Hepatic stellate cell (primary cell): ENCODE results near the gene SPEM1.

Experiments
- DNase-seq: peaks from one replicate; pipeline ENCODE4 v3.0.0; 2011; ENCODE audit warnings: low spot score

SPEM1 gene

DNA sequence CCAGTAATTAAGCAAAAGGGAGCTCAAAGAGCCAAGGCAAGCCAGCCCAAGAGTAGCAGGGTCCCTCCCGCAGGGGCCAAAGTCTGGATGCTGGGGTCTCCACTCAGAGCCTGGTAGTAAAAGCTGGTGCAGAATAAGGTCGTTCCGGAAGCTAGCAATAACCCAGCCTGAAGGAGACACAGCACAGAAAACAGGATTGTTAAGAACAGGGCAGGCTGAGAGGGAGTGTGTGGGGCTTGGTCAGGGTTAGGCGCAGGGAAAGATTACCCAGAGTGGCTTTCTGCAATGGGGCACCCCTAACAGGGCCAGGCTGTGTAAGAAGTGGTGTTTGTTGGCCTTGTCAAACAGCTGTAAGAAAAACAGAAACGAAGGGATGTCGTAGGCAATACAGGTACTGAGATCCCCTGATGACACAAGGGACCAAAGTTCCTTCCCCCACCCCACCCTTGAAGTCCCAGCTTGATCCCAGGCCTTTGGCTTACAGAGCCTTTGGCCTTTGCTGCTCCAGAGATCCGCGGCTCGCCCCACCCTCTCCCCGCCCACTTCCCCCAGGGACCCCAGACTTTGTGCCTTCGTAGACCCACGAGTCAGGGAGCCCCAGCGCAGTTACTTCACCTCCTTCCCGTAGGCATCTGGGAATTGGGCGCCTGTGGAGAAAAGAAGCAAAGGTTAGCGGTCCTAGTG is 16.9 kb upstream of the SPEM1 start:
- no peak for DNase-seq

DNA sequence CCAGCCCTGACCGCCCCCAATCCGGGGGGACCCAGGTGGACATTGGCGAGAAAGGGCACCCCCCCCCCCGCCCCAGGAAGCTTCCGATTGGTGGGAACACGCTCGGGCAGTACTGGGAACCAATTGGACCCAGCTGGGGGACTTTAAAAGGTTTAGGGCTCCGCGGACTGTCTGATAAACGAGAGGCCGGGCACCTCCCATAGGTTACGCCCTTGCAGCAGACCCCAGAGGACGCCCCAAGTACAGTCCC is 16.5 kb upstream of the SPEM1 start:
- peak; percentile 90 for DNase-seq

GRCh38 chr17:7403977-7404736 is 16.0 kb upstream of the SPEM1 start, which contains the start of gene TMEM256:
Gene TMEM256, minus strand, starts transcription at chr17:7404097. Its CDS starts 13 bp downstream, at chr17:7404084.
- peak; percentile 99 for DNase-seq

- peak; percentile 64 for DNase-seq
Observed at GRCh38 chr17:7404737-7405349, 15.3 kb upstream of the SPEM1 start.

DNA sequence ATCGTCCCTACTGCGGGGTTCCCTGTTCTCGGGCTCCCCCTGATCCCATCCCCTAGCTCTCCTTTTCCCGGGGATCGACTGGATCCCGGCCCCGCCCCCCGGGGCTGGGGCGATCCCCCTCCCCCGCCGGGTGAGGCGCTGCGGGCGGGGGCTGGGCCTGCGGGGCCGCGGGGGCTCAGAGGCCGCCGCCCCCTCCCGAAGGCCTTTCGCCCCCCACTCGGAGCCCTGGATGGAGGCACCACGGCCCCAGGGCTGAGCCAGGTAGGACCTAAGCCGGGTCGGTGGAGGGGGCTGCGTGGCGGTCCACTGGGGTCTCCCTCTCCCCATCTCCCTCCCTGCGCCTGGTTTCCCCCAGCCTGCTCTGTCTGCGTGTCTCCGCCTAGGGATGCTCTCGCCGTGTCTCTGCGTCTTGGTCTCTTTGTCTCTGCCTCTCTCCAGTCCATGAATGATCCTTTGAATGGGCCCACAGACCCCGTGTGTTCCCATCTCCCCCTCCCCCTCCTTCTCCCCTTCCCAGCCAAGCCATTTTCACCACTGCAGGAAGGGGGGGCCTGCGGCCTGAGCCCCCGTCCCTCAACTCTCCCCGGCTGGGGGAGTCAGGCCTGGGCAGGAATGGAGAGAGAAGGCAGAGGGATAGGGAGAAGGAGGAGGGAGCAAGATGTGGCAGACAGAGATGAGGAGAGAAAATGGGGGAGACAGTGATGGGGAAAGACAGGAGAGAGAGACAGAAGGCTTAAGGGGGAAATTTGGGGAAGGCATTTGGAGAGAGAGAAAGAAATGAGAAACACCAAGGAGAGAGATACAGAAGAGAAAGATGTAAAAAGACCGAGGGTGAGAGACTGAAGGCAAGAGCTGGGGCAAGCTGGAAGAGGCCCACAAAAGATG is 14.5 kb upstream of the SPEM1 start:
- DNase-seq, result peak; percentile 44

- no peak for DNase-seq
Observed at GRCh38 chr17:7406235-7406825, 13.8 kb upstream of the SPEM1 start.

- DNase-seq, result no peak
Observed at GRCh38 chr17:7407082-7407481, 13.0 kb upstream of the SPEM1 start.

- DNase-seq, result no peak
Observed at GRCh38 chr17:7407485-7408251, 12.5 kb upstream of the SPEM1 start, which contains the start of gene NLGN2. Gene NLGN2, plus strand, starts transcription at chr17:7407845. Its CDS starts 411 bp downstream, at chr17:7408256.

- DNase-seq, result no peak
Observed at GRCh38 chr17:7408252-7408727, 11.8 kb upstream of the SPEM1 start.

GRCh38 chr17:7408863-7409262 is 11.3 kb upstream of the SPEM1 start:
- no peak for DNase-seq

DNA sequence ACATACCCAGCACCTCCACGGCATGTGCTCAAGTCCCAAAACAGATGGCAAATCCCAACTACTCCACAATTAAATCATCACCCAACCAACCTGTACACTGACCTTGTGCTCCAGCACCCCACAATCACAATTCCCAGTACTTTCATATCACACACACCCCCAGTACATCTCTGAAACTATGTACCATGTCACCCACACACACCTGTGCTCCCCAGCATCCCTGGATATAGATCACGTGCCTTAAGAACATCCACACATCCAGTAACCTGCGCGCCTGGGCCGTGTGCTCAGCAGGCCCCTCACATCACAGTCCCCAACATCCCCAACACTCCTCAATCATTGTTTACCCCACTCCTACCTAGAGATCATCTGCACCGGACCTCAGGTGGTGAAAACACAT is 10.4 kb upstream of the SPEM1 start:
- DNase-seq, result no peak

DNA sequence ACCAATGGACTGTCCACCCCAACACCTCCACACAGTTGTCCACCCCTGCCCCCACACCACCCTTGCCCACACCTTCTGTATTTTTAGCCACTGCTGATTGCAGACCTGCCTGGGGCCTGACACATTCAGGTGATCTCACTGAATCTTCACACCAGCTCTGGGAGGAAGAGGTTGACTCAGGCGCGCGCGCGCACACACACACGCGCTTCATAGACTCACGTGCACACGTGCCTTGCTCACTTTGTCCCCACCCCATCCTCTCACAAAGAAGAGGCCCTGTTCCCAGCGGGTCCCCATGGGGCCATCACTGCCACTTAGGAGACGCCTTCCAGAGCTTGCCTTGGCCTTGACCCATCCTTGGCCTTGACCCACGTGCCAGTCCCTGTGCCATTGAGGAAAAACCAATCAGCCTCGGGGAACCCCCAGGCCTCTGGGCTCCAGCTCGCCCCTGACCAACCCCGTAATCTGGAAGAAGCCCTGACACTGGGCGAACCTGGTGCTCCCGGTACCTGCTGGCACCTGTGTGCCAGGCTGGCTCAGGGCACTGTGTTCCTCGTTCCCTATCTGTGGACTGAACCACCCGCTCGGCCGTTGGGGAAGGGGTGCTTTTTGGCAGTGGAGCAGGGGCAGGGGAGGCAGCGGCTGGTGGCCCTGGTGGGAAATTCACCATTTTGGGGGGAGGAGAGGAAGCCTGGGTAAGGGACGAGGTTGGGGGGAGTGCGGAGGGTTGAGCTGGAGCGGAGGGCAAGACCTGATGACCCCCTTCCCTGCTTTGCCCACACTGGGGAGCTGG is 9.3 kb upstream of the SPEM1 start:
- no peak for DNase-seq

GRCh38 chr17:7411427-7411750 is 8.7 kb upstream of the SPEM1 start:
- no peak for DNase-seq

GRCh38 chr17:7413346-7413985 is 6.7 kb upstream of the SPEM1 start:
- peak; percentile 77 for DNase-seq

DNA sequence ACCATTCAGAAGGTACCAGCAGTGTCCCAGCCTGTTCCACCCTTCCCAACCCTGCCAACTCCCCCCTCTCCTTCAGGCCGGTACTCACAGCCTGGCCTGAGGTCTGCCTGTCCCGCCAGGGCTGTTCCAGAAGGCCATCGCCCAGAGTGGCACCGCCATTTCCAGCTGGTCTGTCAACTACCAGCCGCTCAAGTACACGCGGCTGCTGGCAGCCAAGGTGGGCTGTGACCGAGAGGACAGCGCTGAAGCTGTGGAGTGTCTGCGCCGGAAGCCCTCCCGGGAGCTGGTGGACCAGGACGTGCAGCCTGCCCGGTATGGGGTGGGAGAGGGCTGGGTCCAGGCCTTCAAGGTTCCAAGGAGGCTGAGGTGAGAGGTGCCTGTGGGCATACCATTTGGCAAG is 5.3 kb upstream of the SPEM1 start:
- no peak for DNase-seq

- DNase-seq, result no peak
Observed at GRCh38 chr17:7415784-7416183, 4.3 kb upstream of the SPEM1 start.

DNA sequence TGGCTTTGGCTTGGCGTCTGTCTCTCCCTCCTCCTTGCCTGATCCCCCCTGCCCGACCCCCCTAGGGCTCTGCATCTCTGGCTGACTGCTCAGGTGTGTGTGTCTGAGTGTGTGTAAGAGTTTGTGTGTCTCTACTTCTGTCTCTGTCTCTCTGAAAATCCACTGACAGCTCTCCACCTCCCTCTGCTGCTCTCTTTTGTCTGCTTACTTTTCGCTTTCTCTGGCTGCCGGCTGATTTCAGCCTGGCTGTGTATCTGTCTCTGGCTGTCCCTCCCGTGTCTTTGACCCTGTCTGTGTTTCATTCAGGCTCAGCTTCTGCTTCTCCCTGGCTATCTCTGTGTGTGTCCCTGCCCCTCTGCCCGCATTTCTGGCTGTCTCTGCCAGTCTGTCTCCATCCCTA is 3.8 kb upstream of the SPEM1 start:
- no peak for DNase-seq

DNA sequence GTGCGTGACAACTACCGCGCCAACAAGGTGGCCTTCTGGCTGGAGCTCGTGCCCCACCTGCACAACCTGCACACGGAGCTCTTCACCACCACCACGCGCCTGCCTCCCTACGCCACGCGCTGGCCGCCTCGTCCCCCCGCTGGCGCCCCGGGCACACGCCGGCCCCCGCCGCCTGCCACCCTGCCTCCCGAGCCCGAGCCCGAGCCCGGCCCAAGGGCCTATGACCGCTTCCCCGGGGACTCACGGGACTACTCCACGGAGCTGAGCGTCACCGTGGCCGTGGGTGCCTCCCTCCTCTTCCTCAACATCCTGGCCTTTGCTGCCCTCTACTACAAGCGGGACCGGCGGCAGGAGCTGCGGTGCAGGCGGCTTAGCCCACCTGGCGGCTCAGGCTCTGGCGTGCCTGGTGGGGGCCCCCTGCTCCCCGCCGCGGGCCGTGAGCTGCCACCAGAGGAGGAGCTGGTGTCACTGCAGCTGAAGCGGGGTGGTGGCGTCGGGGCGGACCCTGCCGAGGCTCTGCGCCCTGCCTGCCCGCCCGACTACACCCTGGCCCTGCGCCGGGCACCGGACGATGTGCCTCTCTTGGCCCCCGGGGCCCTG is 3.0 kb upstream of the SPEM1 start:
- DNase-seq, result no peak

DNA sequence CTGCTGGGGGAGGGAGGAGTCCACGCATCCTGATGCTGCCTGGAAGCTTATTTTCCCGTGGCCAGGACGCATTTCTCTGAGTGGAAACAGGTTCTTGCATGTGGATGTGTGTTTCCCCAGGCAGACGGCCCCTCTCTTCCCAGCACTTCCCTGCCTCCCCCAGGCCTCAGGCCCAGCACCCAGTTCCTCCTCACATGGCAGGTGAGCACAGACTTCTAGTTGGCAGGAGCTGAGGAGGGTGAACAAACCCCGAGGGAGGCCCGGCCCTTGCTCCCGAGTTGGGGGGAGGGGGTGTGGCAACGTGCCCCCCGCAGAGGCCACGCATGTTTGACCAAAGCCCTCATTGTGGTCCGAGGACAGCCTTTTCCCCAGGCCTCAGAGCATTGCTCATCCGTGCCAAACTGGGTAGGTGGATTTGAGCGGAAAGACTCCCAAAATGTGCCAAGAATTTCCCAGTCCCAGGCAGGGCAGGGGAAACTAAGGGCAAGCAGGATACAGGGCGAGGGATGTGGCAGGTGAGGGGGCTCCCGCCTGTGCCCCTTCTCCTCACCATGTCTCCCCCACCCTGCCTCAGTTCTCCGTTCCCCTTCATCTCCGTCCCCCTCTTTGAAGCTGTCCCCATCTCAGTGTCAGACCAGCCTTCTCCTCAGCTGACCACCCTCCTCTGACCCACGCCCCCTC is 1.5 kb upstream of the SPEM1 start:
- DNase-seq, result no peak
